ENCODE measurements around the gene VKORC1L1. TPM values are rescaled to one million over a fixed set of nuclear protein-coding genes. Genes with fewer than 3 reads are reported as not detected.
"Not testable (repeated sequence)": the region's sequence is repeated elsewhere in the genome, so short reads cannot be mapped to it uniquely, and the experiment has no call there.

VKORC1L1 gene
- total RNA-seq, 3 donors from 2014 or later (not counting 1 experiment from before 2014, with no cell fraction given): 5.7 to 8.2 (median 7.1) TPM

GRCh38 chr7:65892161-65892560 is 19.3 kb downstream of the VKORC1L1 start:
- Histone ChIP-seq H3K9me3 (ENCODE audit: control insufficient read depth, insufficient read depth, low read length) (no peaks in the 10 kb centered on the region), H3K4me1 (ENCODE audit: control insufficient read depth, insufficient read depth, low read length) (no peaks in the 10 kb centered on the region), H3K27ac (ENCODE audit: low read length) (no peak overlapping the region), H3K27me3 (ENCODE audit: control insufficient read depth, insufficient read depth, low read length) (no peaks in the 10 kb centered on the region), H3K36me3 (ENCODE audit: control insufficient read depth, insufficient read depth, low read length) (no peaks in the 10 kb centered on the region), H3K4me3 (ENCODE audit: low read length) (no peak overlapping the region)
- no peak for TF ChIP-seq CTCF (IDR thresholded peaks at IDR 0.05)
- no peaks in the 10 kb centered on the region for H3K9me3 Mint-ChIP-seq
- ATAC-seq (no peak), DNase-seq (no peak)
- no peaks in the 10 kb centered on the region for H3K27me3 Mint-ChIP-seq (ENCODE audit: low read depth in 2 of 2)
- H3K27ac Mint-ChIP-seq: peak overlapping the region in 1 of 2 donors; percentile 7
- WGBS (ENCODE audit: insufficient coverage): 92% methylated on average over 4 of the region's 5 CpGs
- H3K36me3 Mint-ChIP-seq: no peaks in the 10 kb centered on the region
- intact Hi-C loops (cut with micrococcal nuclease): no loop called here
- H3K4me1 Mint-ChIP-seq: peaks cover 5 to 17% of the 10 kb centered on the region in 2 donors
- H3K4me3 Mint-ChIP-seq: no peak overlapping the region

GRCh38 chr7:65892835-65893234 is 20.0 kb downstream of the VKORC1L1 start:
- WGBS (ENCODE audit: insufficient coverage): 100% methylated on average over 1 of the region's 1 CpG
- no peaks in the 10 kb centered on the region for H3K36me3 Mint-ChIP-seq

GRCh38 chr7:65896279-65896870 is 23.5 kb downstream of the VKORC1L1 start:
- Mint-ChIP-seq H3K4me3 (no peak overlapping the region), H3K27ac (no peak overlapping the region), H3K36me3 (no peaks in the 10 kb centered on the region), H3K27me3 (ENCODE audit: low read depth in 2 of 2) (no peaks in the 10 kb centered on the region), H3K4me1 (peaks cover 5 to 8% of the 10 kb centered on the region in 2 donors), H3K9me3 (no peaks in the 10 kb centered on the region)
- Histone ChIP-seq H3K27ac (ENCODE audit: low read length) (no peak overlapping the region), H3K4me3 (ENCODE audit: low read length) (no peak overlapping the region), H3K27me3 (ENCODE audit: control insufficient read depth, insufficient read depth, low read length) (no peaks in the 10 kb centered on the region), H3K4me1 (ENCODE audit: control insufficient read depth, insufficient read depth, low read length) (no peaks in the 10 kb centered on the region), H3K36me3 (ENCODE audit: control insufficient read depth, insufficient read depth, low read length) (no peaks in the 10 kb centered on the region), H3K9me3 (ENCODE audit: control insufficient read depth, insufficient read depth, low read length) (no peaks in the 10 kb centered on the region)
- TF ChIP-seq CTCF (IDR thresholded peaks at IDR 0.05): no peak
- WGBS (ENCODE audit: insufficient coverage): 95% methylated on average over 4 of the region's 4 CpGs
- DNase-seq (no peak), ATAC-seq (no peak)
- intact Hi-C loops (cut with micrococcal nuclease): no loop called here

More at GRCh38 chr7:65892835-65893234, 20.0 kb downstream of the VKORC1L1 start:
- H3K4me3 ChIP-seq (ENCODE audit: low read length): no peak overlapping the region
- H3K27ac ChIP-seq (ENCODE audit: low read length): no peak overlapping the region
- H3K4me1 ChIP-seq (ENCODE audit: control insufficient read depth, insufficient read depth, low read length): no peaks in the 10 kb centered on the region
- intact Hi-C loops (cut with micrococcal nuclease): no loop called here
- no peak for ATAC-seq
- Mint-ChIP-seq H3K27me3 (ENCODE audit: low read depth in 2 of 2) (no peaks in the 10 kb centered on the region), H3K4me1 (peaks cover 5 to 20% of the 10 kb centered on the region in 2 donors), H3K27ac (no peak overlapping the region), H3K9me3 (no peaks in the 10 kb centered on the region), H3K4me3 (no peak overlapping the region)
- H3K36me3 ChIP-seq (ENCODE audit: control insufficient read depth, insufficient read depth, low read length): no peaks in the 10 kb centered on the region
- TF ChIP-seq CTCF (IDR thresholded peaks at IDR 0.05): no peak
- H3K27me3 ChIP-seq (ENCODE audit: control insufficient read depth, insufficient read depth, low read length): no peaks in the 10 kb centered on the region
- DNase-seq: no peak
- no peaks in the 10 kb centered on the region for H3K9me3 ChIP-seq (ENCODE audit: control insufficient read depth, insufficient read depth, low read length)

- H3K27me3 Mint-ChIP-seq (ENCODE audit: low read depth in 2 of 2); H3K4me1 ChIP-seq (ENCODE audit: control insufficient read depth, insufficient read depth, low read length); H3K4me1 Mint-ChIP-seq; ATAC-seq; H3K36me3 ChIP-seq (ENCODE audit: control insufficient read depth, insufficient read depth, low read length); H3K27ac Mint-ChIP-seq; H3K27ac ChIP-seq (ENCODE audit: low read length); H3K4me3 Mint-ChIP-seq; H3K36me3 Mint-ChIP-seq; H3K27me3 ChIP-seq (ENCODE audit: control insufficient read depth, insufficient read depth, low read length); H3K9me3 Mint-ChIP-seq; H3K4me3 ChIP-seq (ENCODE audit: low read length); intact Hi-C loops (cut with micrococcal nuclease); H3K9me3 ChIP-seq (ENCODE audit: control insufficient read depth, insufficient read depth, low read length); DNase-seq: not testable (repeated sequence)
- WGBS (ENCODE audit: insufficient coverage): 100% methylated on average over 1 of the region's 3 CpGs
Measured at GRCh38 chr7:65897289-65897688, 24.4 kb downstream of the VKORC1L1 start.

- H3K9me3 ChIP-seq (ENCODE audit: control insufficient read depth, insufficient read depth, low read length); H3K27me3 Mint-ChIP-seq (ENCODE audit: low read depth in 2 of 2); ATAC-seq; H3K4me3 Mint-ChIP-seq; H3K36me3 Mint-ChIP-seq; H3K4me1 ChIP-seq (ENCODE audit: control insufficient read depth, insufficient read depth, low read length); intact Hi-C loops (cut with micrococcal nuclease); H3K36me3 ChIP-seq (ENCODE audit: control insufficient read depth, insufficient read depth, low read length); DNase-seq; H3K4me3 ChIP-seq (ENCODE audit: low read length); H3K4me1 Mint-ChIP-seq; H3K27ac ChIP-seq (ENCODE audit: low read length); H3K9me3 Mint-ChIP-seq; H3K27me3 ChIP-seq (ENCODE audit: control insufficient read depth, insufficient read depth, low read length): not testable (repeated sequence)
- H3K27ac Mint-ChIP-seq: peak overlapping the region in 1 of 2 donors; percentile 42
- WGBS (ENCODE audit: insufficient coverage): 100% methylated on average over 2 of the region's 2 CpGs
Measured at GRCh38 chr7:65898677-65899447, 26.0 kb downstream of the VKORC1L1 start.

Data from natural killer cell (primary cell).